WTC11 (cell line): ENCODE results near the gene IRS4.

Source experiments
- ATF1 ChIP-seq: sonication (generic); formaldehyde crosslinking; IDR thresholded peaks from 2 replicates; pipeline ENCODE4 v1.8.1; 2023; ENCODE audit warnings: mild to moderate bottlenecking, moderate library complexity, missing genetic modification reagents
- CBFB ChIP-seq: sonication (generic); formaldehyde crosslinking; IDR thresholded peaks from 2 replicates; pipeline ENCODE4 v1.8.1; 2022; ENCODE audit warnings: mild to moderate bottlenecking, low read depth, missing genetic modification reagents
- FOXP1 ChIP-seq: sonication (generic); formaldehyde crosslinking; IDR thresholded peaks from 2 replicates; pipeline ENCODE4 v1.8.0; 2022; ENCODE audit warnings: missing genetic modification reagents, mild to moderate bottlenecking, moderate library complexity, borderline replicate concordance
- IRF1 ChIP-seq: sonication (generic); formaldehyde crosslinking; IDR thresholded peaks from 2 replicates; pipeline ENCODE4 v1.8.0; 2023; ENCODE audit warnings: missing genetic modification reagents
- KAT7 ChIP-seq: sonication (generic); formaldehyde crosslinking; IDR thresholded peaks from 2 replicates; pipeline ENCODE4 v1.8.1; 2023; ENCODE audit warnings: missing genetic modification reagents, mild to moderate bottlenecking, borderline replicate concordance
- NFYB ChIP-seq: sonication (generic); formaldehyde crosslinking; conservative IDR thresholded peaks from 2 replicates; pipeline ENCODE4 v1.8.0; 2022; ENCODE audit warnings: low read depth, missing genetic modification reagents
- PRRX2 ChIP-seq: fragments of 250-450 bp; sonication (Bioruptor Pico); IDR thresholded peaks from 2 replicates; pipeline ENCODE4 v1.8.0; 2021; ENCODE audit warnings: mild to moderate bottlenecking
- RELA ChIP-seq: sonication (generic); formaldehyde crosslinking; IDR thresholded peaks from 2 replicates; pipeline ENCODE4 v1.8.1; 2022; ENCODE audit warnings: missing genetic modification reagents, mild to moderate bottlenecking, borderline replicate concordance
- ZNF232 ChIP-seq: sonication (generic); formaldehyde crosslinking; IDR thresholded peaks from 2 replicates; pipeline ENCODE4 v1.8.0; 2022; ENCODE audit warnings: mild to moderate bottlenecking, missing genetic modification reagents
- ZNF671 ChIP-seq: fragments of 250-450 bp; sonication (Bioruptor Pico); IDR thresholded peaks from 2 replicates; pipeline ENCODE4 v1.8.0; 2021; ENCODE audit warnings: mild to moderate bottlenecking
- TF ChIP-seq, protein P1 (sequence below): fragments of 200-600 bp; IDR thresholded peaks from 2 replicates; pipeline ENCODE4 v1.8.0; 2022; ENCODE audit warnings: antibody characterized with exemption
- TF ChIP-seq, protein P2 (sequence below): sonication (generic); formaldehyde crosslinking; IDR thresholded peaks from 2 replicates; pipeline ENCODE4 v1.8.0; 2022; ENCODE audit warnings: mild to moderate bottlenecking, missing genetic modification reagents
- TF ChIP-seq, protein P3 (sequence below): sonication (generic); formaldehyde crosslinking; IDR thresholded peaks from 2 replicates; pipeline ENCODE4 v1.8.0; 2022; ENCODE audit warnings: mild to moderate bottlenecking, missing genetic modification reagents

DNA sequence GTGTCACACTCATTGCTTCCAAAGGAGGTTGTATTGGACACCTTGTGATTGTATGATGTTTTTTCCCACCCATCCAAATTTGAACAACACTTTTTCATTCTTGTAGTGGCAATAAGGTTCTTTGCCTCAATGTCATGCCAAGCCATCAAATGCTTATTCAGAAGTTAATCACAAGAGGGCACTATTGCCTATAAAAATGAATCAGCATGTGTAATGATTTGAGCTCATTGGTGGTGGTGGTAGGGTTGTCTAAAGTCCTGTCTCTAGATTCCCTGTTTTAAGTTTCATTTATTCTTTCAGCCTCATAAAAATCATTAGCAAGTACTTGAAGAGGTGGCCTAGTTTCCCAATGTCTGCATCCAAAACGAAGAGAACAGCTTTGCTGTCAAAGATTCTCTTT, 37.0 kb downstream of the IRS4 start:
- TF ChIP-seq PRRX2 (CRISPR knock-in tag): no peak
- TF ChIP-seq, protein P1, sequence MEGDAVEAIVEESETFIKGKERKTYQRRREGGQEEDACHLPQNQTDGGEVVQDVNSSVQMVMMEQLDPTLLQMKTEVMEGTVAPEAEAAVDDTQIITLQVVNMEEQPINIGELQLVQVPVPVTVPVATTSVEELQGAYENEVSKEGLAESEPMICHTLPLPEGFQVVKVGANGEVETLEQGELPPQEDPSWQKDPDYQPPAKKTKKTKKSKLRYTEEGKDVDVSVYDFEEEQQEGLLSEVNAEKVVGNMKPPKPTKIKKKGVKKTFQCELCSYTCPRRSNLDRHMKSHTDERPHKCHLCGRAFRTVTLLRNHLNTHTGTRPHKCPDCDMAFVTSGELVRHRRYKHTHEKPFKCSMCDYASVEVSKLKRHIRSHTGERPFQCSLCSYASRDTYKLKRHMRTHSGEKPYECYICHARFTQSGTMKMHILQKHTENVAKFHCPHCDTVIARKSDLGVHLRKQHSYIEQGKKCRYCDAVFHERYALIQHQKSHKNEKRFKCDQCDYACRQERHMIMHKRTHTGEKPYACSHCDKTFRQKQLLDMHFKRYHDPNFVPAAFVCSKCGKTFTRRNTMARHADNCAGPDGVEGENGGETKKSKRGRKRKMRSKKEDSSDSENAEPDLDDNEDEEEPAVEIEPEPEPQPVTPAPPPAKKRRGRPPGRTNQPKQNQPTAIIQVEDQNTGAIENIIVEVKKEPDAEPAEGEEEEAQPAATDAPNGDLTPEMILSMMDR: no peak
- TF ChIP-seq, protein P2, sequence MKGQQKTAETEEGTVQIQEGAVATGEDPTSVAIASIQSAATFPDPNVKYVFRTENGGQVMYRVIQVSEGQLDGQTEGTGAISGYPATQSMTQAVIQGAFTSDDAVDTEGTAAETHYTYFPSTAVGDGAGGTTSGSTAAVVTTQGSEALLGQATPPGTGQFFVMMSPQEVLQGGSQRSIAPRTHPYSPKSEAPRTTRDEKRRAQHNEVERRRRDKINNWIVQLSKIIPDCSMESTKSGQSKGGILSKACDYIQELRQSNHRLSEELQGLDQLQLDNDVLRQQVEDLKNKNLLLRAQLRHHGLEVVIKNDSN (CRISPR knock-in tag): no peak
- TF ChIP-seq IRF1 (CRISPR knock-in tag): no peak
- no peak for TF ChIP-seq RELA (CRISPR knock-in tag)
- no peak for TF ChIP-seq FOXP1 (CRISPR knock-in tag)
- TF ChIP-seq CBFB (CRISPR knock-in tag): no peak
- no peak for TF ChIP-seq NFYB (CRISPR knock-in tag)
- TF ChIP-seq, protein P3, sequence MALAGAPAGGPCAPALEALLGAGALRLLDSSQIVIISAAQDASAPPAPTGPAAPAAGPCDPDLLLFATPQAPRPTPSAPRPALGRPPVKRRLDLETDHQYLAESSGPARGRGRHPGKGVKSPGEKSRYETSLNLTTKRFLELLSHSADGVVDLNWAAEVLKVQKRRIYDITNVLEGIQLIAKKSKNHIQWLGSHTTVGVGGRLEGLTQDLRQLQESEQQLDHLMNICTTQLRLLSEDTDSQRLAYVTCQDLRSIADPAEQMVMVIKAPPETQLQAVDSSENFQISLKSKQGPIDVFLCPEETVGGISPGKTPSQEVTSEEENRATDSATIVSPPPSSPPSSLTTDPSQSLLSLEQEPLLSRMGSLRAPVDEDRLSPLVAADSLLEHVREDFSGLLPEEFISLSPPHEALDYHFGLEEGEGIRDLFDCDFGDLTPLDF (CRISPR knock-in tag): no peak
- TF ChIP-seq KAT7: no peak
- TF ChIP-seq ZNF232 (CRISPR knock-in tag): no peak
- no peak for TF ChIP-seq ATF1 (CRISPR knock-in tag)
- TF ChIP-seq ZNF671 (CRISPR knock-in tag): no peak
